Vagina (tissue), 2 donors: ENCODE measurements around the gene KIF3A. TPM values are rescaled to one million over a fixed set of nuclear protein-coding genes. Genes with fewer than 3 reads are reported as not detected.

ENCODE experiments used
- DNase-seq, 2 donors: peaks; one replicate each; pipeline ENCODE4 v3.0.0-alpha.2; 2017; ENCODE audit errors: extremely low spot score in 2 of 2
- H3K27ac ChIP-seq: fragments of 200-600 bp; sonication (generic); one replicate; pipeline ENCODE4 v1.5.1; 2019
- H3K27me3 ChIP-seq: fragments of 200-600 bp; sonication (generic); one replicate; pipeline ENCODE4 v1.5.1; 2019
- H3K36me3 ChIP-seq, 2 donors: fragments of 200-600 bp; sonication (generic); one replicate each; pipeline ENCODE4 v1.5.1; 2017 to 2019
- H3K4me1 ChIP-seq: fragments of 200-600 bp; sonication (generic); one replicate; pipeline ENCODE4 v1.5.1; 2019
- H3K4me3 ChIP-seq, 2 donors: fragments of 200-600 bp; sonication (generic); 1 replicate in 1 of 2; 2 replicates in 1 of 2; pipeline ENCODE4 v1.5.1; 2016 to 2019
- H3K9me3 ChIP-seq: fragments of 200-600 bp; sonication (generic); one replicate; pipeline ENCODE4 v1.5.1; 2019
- POLR2A ChIP-seq, 2 donors: fragments of 450-650 bp; IDR thresholded peaks; one replicate each; pipeline ENCODE4 v1.6.1; 2017; ENCODE audit warnings: antibody characterized with exemption in 2 of 2, mild to moderate bottlenecking in 2 of 2, moderate library complexity in 2 of 2
- POLR2AphosphoS5 ChIP-seq, 2 donors: sonication (generic); formaldehyde crosslinking; IDR thresholded peaks; one replicate each; pipeline ENCODE4 v1.9.0; 2017; ENCODE audit warnings: antibody characterized with exemption in 2 of 2, mild to moderate bottlenecking in 2 of 2, low read depth in 1 of 2; ENCODE audit not compliant: insufficient read depth in 1 of 2
- intact Hi-C: fragments of 100-400 bp; cut with DNase I; formaldehyde crosslinking; loops from one replicate; pipeline ENCODE4 v1.15.1; 2023
- total RNA-seq: library from RNA; depleted of rRNA; stranded (reverse); fragments of >200 nt; gene quantifications from one replicate; pipeline ENCODE4 v1.2.3, GENCODE V29; 2016
- TF ChIP-seq, protein P1 (sequence below), 3 experiments: fragments of 450-650 bp in 2 of 3; fragments of 200-600 bp in 1 of 3; sonication (generic) in 1 of 3; IDR thresholded peaks; one replicate each; pipeline ENCODE4 v1.5.1; 2017 to 2019; ENCODE audit warnings: antibody characterized with exemption in 3 of 3, mild to moderate bottlenecking in 2 of 3, moderate library complexity in 2 of 3

The KIF3A gene
- total RNA-seq, 1 donor from 2014 or later = 20.6 TPM

DNA sequence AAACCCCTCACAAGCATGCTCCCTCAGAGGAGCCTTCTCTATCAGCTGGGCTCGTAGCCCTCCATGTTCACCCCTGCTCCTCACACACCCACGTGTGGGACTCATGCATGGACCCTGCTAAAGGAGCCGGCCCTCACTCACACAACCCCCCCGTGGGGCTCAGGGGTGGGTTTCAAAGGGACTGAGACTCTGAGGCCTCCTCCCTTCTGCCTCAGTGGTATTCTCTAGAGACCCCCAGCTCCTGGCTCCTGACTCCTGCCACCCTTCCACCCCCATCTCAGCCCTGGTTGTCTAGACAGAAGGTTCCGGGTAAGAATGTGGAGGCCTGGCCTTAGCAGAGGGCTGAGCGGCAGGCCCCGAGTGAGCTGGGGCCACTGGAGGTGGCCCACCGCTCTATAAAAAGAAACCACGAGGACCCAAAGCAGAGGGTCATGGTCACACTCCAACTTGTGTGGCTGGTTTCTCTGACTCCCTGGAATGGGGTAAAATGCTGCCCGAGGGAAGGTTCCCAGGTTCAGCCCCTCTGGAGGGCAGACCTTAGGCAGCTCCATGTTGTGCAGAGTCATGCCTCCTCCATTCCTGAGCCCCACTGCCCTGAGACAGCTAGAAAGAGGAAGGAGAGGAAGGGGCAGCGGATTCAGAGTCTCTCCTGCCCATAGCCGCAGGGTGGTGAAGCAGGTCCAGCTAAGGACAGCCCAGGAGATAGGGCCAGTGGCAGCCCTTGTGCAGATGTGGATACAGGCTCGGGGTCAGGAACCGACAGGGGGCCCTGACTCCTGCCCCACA is 28.9 kb upstream of the KIF3A start:
- no peaks in the 10 kb centered on the region for H3K9me3 ChIP-seq
- H3K4me1 ChIP-seq = peaks cover 52% of the 10 kb centered on the region
- no peak overlapping the region for H3K27ac ChIP-seq
- intact Hi-C loops = no loop called here
- no peak overlapping the region for H3K4me3 ChIP-seq
- H3K36me3 ChIP-seq = peaks cover 0 to 19% of the 10 kb centered on the region in 2 donors
- TF ChIP-seq POLR2A (IDR thresholded peaks at IDR 0.05) (no peak), POLR2AphosphoS5 (IDR thresholded peaks at IDR 0.05; ENCODE audit: insufficient read depth in 1 of 2, low read depth in 1 of 2) (no peak)
- TF ChIP-seq, protein P1, sequence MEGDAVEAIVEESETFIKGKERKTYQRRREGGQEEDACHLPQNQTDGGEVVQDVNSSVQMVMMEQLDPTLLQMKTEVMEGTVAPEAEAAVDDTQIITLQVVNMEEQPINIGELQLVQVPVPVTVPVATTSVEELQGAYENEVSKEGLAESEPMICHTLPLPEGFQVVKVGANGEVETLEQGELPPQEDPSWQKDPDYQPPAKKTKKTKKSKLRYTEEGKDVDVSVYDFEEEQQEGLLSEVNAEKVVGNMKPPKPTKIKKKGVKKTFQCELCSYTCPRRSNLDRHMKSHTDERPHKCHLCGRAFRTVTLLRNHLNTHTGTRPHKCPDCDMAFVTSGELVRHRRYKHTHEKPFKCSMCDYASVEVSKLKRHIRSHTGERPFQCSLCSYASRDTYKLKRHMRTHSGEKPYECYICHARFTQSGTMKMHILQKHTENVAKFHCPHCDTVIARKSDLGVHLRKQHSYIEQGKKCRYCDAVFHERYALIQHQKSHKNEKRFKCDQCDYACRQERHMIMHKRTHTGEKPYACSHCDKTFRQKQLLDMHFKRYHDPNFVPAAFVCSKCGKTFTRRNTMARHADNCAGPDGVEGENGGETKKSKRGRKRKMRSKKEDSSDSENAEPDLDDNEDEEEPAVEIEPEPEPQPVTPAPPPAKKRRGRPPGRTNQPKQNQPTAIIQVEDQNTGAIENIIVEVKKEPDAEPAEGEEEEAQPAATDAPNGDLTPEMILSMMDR (IDR thresholded peaks at IDR 0.05) = no peak
- DNase-seq = no peak
- H3K27me3 ChIP-seq = no peaks in the 10 kb centered on the region

DNA sequence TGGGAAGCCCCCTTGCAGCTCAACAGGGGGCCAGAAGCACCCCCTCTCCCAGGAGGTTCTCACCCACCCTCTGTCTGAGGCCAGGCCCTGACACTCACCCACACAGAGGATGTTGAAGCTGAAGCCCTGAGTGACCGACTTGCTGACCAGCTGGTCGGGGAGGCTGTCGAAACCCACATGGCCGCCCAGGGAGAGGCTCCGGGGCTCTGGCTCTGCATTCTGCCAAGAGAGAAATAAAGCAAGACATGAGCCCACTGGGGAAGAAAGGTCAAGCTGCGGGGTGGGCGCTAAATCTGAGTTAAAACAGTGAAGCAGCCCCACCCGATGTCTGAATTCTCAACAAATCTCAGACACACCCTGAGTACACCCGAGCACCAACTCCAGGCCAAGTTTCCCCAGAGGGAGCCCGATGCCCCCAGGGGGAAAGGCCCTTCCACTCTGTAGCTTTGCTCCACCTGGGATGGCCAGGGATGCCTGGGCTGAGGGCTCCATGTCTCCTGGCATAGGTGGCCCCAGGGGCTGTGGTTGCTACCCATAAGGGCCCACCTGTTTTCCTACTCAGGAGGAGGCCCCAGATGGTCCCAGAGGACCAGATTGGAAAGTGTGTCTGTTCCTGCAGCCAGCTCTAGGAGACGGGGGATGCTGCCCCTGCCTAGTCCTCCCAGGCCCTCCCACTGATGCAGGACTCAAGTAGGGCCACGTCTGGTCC is 28.1 kb upstream of the KIF3A start:
- DNase-seq = no peak
- TF ChIP-seq POLR2A (IDR thresholded peaks at IDR 0.05) (no peak), POLR2AphosphoS5 (IDR thresholded peaks at IDR 0.05; ENCODE audit: insufficient read depth in 1 of 2, low read depth in 1 of 2) (no peak)
- TF ChIP-seq, protein P1 (IDR thresholded peaks at IDR 0.05) = no peak
- intact Hi-C loops = no loop called here
- Histone ChIP-seq H3K9me3 (no peaks in the 10 kb centered on the region), H3K27ac (no peak overlapping the region), H3K4me1 (peaks cover 44% of the 10 kb centered on the region), H3K4me3 (no peak overlapping the region), H3K36me3 (peaks cover 0 to 25% of the 10 kb centered on the region in 2 donors), H3K27me3 (no peaks in the 10 kb centered on the region)

DNA sequence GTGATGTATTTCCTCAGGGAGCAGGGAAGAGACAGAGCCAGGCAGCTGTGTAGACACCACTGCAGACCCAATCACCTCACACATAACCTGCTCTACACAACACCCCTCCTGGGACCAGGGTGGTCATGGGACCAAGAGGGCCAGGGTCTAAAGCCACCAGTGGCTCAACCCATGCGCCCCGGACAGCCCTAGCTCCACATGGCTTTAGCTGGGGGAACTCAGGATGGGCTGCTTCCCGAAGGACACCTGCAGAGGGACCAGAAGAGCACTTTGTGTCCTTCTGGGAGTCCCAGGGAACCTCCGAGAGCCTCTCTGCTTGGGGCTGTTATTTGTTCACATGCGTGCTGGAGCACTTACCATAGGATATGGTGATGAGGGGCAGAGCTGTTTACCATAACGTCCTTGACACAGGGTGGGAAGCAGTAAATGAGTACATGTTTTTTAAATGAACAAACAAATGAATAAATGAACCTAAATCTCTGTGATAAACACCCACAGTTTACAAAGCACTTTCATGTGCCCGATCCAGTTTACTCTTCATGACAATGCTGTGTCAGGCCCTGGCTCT is 27.4 kb upstream of the KIF3A start:
- H3K27ac ChIP-seq = no peak overlapping the region
- H3K4me3 ChIP-seq = no peak overlapping the region
- no peaks in the 10 kb centered on the region for H3K9me3 ChIP-seq
- intact Hi-C loops = no loop called here
- H3K36me3 ChIP-seq = peaks cover 0 to 25% of the 10 kb centered on the region in 2 donors
- no peaks in the 10 kb centered on the region for H3K27me3 ChIP-seq
- DNase-seq = no peak
- TF ChIP-seq POLR2A (IDR thresholded peaks at IDR 0.05) = no peak
- TF ChIP-seq, protein P1 (IDR thresholded peaks at IDR 0.05) = no peak
- TF ChIP-seq POLR2AphosphoS5 (IDR thresholded peaks at IDR 0.05; ENCODE audit: insufficient read depth in 1 of 2, low read depth in 1 of 2) = no peak
- H3K4me1 ChIP-seq = peaks cover 43% of the 10 kb centered on the region

DNA sequence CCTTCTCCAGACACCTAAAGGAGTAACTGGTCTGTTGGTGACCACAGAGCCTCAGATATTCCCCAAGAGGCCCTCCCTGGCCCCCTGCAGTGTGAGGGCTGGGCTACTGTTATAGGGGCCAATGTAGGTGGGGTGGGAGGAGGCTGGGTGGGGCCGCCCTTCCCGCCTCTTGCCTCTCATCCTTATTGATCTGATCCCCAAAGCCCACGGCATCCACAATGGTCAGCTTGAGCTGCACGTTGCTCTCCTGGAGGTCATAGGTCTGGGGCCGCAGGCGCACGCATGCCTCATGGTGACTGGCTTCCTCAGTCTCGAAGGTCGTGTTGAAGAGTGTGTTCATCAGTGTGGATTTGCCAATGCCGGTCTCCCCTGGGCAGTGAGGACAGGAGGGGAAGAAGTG is 26.7 kb upstream of the KIF3A start:
- no peak overlapping the region for H3K4me3 ChIP-seq
- no peak for TF ChIP-seq POLR2A (IDR thresholded peaks at IDR 0.05)
- no peak overlapping the region for H3K27ac ChIP-seq
- no peaks in the 10 kb centered on the region for H3K9me3 ChIP-seq
- intact Hi-C loops = no loop called here
- DNase-seq = peak in 1 of 2 donors; percentile 55
- H3K27me3 ChIP-seq = no peaks in the 10 kb centered on the region
- peaks cover 37% of the 10 kb centered on the region for H3K4me1 ChIP-seq
- H3K36me3 ChIP-seq = peaks cover 0 to 32% of the 10 kb centered on the region in 2 donors

DNA sequence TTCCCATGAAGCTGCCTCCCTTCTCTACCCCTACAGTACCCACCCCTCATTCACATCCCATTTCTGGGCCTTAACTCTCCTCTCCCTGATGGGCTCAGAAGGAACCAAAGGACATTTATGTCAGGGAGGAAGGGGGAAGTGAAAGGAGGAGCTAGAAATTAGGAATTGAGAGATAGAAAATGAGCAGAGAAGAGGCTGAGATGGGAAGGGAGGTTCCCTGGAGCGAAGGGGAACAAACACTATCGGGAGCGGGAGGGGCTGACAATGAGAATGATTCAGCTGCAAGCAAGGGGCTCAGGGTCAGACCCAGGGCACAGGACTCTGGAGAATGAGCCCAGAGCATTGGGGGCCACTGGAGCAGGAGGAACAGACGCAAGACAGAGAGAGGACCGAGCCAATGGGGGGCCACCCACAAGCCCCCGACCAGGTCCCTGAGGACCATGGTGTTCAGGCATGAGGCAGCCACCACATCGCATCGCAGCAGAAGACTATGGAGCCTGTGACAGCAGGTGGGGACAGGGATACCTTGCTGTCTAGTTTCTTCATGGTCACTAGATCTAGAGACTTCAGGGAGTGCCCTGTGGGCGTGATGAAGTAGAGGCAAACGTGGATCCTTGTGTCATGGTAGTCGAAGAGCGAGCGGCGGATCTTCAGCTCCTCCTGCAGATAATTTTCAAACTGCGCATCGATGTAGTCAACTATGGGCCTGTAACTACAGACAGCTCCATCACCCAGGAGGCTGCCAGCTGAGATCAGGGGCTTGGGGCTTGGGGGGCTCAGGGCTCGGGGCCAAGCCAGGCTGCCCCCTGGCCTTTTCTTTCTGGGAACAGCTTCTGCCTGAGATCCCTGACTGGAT is 26.1 kb upstream of the KIF3A start:
- H3K27me3 ChIP-seq = no peaks in the 10 kb centered on the region
- peak; percentile 58 to 61 for DNase-seq
- H3K36me3 ChIP-seq = peaks cover 4 to 38% of the 10 kb centered on the region in 2 donors
- H3K9me3 ChIP-seq = no peaks in the 10 kb centered on the region
- H3K4me1 ChIP-seq = peaks cover 31% of the 10 kb centered on the region
- intact Hi-C loops = no loop called here
- TF ChIP-seq, protein P1 (IDR thresholded peaks at IDR 0.05) = no peak
- TF ChIP-seq POLR2AphosphoS5 (IDR thresholded peaks at IDR 0.05; ENCODE audit: insufficient read depth in 1 of 2, low read depth in 1 of 2) (no peak), POLR2A (IDR thresholded peaks at IDR 0.05) (no peak)
- H3K4me3 ChIP-seq = no peak overlapping the region
- H3K27ac ChIP-seq = no peak overlapping the region
